ENCODE data around the gene LTB4R.

DNA sequence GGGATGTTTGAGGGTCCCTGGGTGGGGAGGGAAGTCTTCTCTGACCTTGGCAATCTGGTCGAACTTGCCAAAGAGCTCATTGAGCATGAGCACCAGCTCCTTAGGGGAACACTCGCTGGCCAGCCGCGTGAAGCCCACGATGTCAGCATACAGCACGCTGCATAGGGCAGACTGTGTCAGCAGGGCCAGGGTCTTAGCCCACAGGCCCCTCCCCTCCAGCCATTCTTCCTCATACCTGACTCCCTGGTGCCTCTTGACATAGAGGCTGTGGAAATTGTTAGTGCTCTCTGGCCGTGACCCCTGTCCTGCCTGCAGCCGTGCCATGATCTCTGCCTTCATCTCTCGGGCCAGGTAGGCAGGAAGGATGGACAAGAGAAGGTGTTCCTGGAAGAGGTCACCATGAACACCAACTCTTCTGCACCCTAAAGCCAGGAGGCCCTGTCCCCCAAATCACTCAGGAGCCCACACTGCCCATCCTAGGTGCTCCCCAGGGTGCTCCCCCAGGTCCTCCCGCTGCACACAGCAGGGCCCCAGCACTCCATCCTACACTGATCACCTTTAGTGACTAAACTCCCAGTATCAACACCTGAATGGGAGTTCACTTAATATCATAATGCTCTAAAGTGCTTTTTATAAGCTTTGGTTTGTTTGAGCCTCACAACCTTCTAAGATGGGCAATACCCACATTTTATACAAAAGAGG, 19.8 kb downstream of the LTB4R start:
- TF ChIP-seq, protein P1, sequence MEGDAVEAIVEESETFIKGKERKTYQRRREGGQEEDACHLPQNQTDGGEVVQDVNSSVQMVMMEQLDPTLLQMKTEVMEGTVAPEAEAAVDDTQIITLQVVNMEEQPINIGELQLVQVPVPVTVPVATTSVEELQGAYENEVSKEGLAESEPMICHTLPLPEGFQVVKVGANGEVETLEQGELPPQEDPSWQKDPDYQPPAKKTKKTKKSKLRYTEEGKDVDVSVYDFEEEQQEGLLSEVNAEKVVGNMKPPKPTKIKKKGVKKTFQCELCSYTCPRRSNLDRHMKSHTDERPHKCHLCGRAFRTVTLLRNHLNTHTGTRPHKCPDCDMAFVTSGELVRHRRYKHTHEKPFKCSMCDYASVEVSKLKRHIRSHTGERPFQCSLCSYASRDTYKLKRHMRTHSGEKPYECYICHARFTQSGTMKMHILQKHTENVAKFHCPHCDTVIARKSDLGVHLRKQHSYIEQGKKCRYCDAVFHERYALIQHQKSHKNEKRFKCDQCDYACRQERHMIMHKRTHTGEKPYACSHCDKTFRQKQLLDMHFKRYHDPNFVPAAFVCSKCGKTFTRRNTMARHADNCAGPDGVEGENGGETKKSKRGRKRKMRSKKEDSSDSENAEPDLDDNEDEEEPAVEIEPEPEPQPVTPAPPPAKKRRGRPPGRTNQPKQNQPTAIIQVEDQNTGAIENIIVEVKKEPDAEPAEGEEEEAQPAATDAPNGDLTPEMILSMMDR (IDR thresholded peaks at IDR 0.05), result no peak
- TF ChIP-seq SREBF2 (IDR thresholded peaks at IDR 0.05) (no peak), MAZ (IDR thresholded peaks at IDR 0.05; ENCODE audit: borderline replicate concordance, low read depth, low read length) (no peak), NFE2L2 (conservative IDR thresholded peaks at IDR 0.05; ENCODE audit: low read length) (no peak), POLR2A (IDR thresholded peaks at IDR 0.05; ENCODE audit: low read length) (no peak)
